ENCODE results near the gene PBX1.

Gene PBX1

GRCh38 chr1:164672588-164672987 is 113.6 kb downstream of the PBX1 start:
- no peak for DNase-seq

- DNase-seq, result no peak
Observed at GRCh38 chr1:164673584-164674214, 114.7 kb downstream of the PBX1 start.

- no peak for DNase-seq
Observed at GRCh38 chr1:164675342-164675904, 116.4 kb downstream of the PBX1 start.

GRCh38 chr1:164678136-164678700 is 119.2 kb downstream of the PBX1 start:
- DNase-seq, result no peak

- no peak for DNase-seq
Observed at GRCh38 chr1:164682570-164682969, 123.6 kb downstream of the PBX1 start.

- no peak for DNase-seq
Observed at GRCh38 chr1:164683235-164683634, 124.3 kb downstream of the PBX1 start.

- DNase-seq, result no peak
Observed at GRCh38 chr1:164685266-164686035, 126.5 kb downstream of the PBX1 start.

GRCh38 chr1:164687777-164688176 is 128.8 kb downstream of the PBX1 start:
- DNase-seq, result no peak

GRCh38 chr1:164688791-164689190 is 129.8 kb downstream of the PBX1 start:
- DNase-seq, result no peak

- no peak for DNase-seq
Observed at GRCh38 chr1:164689672-164690511, 130.9 kb downstream of the PBX1 start.

- DNase-seq, result no peak
Observed at GRCh38 chr1:164692420-164692819, 133.4 kb downstream of the PBX1 start.

GRCh38 chr1:164693564-164694359 is 134.8 kb downstream of the PBX1 start:
- DNase-seq, result no peak

GRCh38 chr1:164694505-164694904 is 135.5 kb downstream of the PBX1 start:
- no peak for DNase-seq

- DNase-seq, result no peak
Observed at GRCh38 chr1:164695956-164696665, 137.1 kb downstream of the PBX1 start.

- no peak for DNase-seq
Observed at GRCh38 chr1:164699815-164700491, 141.0 kb downstream of the PBX1 start.

- DNase-seq, result no peak
Observed at GRCh38 chr1:164700683-164701082, 141.7 kb downstream of the PBX1 start.

GRCh38 chr1:164701189-164701761 is 142.3 kb downstream of the PBX1 start:
- DNase-seq, result no peak

- DNase-seq, result no peak
Observed at GRCh38 chr1:164702216-164702615, 143.2 kb downstream of the PBX1 start.

- no peak for DNase-seq
Observed at GRCh38 chr1:164702664-164703063, 143.7 kb downstream of the PBX1 start.

- no peak for DNase-seq
Observed at GRCh38 chr1:164703463-164703862, 144.5 kb downstream of the PBX1 start.

All from NCI-H1048 (cell line).